HG03442 (cell line): ENCODE measurements around the gene IGSF11.
"Not testable (repeated sequence)": the region's sequence is repeated elsewhere in the genome, so short reads cannot be mapped to it uniquely, and the experiment has no call there.

Source experiments
- ATAC-seq: cut with Tn5 transposase; IDR thresholded peaks from one replicate; pipeline ENCODE4 v1.9.1; 2021; ENCODE audit warnings: mild to moderate bottlenecking, moderate library complexity; ENCODE audit not compliant: unreplicated experiment

The IGSF11 gene

DNA sequence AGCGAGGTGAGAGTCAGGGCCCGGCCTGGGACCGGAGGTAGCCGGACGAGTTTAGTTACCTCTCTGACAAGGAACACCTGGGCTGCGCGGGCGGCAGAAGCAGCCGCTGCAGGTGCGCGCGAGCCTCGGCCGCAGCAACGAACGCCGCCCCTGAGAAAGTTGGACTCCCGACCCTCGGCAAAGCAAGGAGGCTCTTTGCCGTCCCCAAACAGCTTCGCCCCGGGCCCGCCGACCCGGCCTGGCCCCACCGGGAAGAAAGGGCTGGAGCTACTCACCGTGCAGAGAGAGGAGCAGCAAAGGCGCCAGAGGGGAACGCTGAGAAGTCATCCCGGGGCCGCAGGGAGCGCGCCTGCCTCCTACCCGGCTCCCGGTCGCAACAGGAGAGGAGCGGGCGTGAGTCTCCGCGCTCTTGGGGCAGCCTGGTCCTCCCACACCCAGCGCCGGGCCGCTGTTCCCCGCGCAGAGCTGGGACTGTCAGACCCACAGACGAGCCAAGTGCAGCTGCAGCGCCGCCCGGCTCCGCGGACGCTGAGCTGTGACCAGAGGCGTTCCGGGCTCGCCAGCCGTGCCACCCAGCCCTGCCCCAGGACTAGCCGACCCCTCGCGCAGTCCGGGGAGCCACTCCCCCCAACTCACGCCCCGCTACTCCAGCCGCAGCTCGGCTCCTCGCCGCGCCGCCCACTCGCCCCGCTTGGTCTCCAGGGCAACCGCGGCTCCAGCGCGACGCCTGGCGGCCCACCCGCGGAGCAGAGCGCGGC, at the start of gene IGSF11:
TSS of gene IGSF11 (minus strand) at position 591 of the 758 bp plus-strand sequence. CDS start at position 327, 264 bp downstream.
- peak; percentile 96 for ATAC-seq

GRCh38 chr3:119080364-119080763, 45.7 kb upstream of the IGSF11 start:
- ATAC-seq, result no peak

DNA sequence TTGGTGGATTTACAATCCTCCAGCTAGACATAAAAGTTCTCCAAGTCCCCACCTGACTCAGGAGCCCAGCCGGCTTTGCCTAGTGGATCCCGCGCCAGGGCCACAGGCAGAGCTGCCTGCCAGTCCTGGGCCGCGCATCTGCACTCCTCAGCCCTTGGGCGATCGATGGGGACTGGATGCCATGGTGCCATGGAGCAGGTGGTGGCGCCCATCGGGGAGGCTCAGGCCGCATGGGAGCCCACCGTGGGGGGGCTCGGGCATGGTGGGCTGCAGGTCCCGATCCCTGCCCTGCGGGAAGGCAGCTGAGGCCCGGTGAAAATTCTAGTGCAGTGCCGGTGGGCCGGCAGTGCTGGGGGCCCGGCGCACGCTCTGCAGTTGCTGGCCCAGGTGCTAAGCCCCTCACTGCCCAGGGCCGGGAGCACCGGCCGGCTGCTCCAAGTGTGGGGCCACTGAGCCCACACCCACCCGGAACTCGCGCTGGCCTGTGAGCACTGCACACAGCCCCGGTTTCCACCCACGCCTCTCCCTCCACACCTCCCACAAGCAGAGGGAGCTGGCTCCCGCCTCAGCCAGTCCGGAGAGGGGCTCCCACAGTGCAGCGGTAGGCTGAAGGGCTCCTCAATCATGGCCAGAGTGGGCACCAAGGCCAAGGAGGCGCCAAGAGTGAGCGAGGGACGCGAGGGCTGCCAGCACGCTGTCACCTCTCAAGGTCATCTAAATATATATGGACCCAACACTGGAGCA, 38.8 kb upstream of the IGSF11 start:
- no peak for ATAC-seq

DNA sequence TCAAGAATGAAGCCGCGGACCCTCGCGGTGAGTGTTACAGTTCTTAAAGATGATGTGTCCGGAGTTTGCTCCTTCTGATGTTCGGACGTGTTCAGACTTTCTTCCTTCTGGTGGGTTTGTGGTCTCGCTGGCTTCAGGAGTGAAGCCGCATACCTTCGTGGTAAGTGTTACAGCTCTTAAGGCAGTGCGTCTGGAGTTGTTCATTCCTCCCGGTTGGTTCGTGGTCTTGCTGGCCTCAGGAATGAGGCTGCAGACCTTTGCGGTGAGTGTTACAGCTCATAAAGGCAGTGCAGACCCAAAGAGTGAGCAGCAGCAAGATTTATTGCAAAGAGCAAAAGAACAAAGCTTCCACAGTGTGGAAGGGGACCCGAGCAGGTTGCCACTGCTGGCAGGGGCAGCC, 37.8 kb upstream of the IGSF11 start:
- not testable (repeated sequence) for ATAC-seq

DNA sequence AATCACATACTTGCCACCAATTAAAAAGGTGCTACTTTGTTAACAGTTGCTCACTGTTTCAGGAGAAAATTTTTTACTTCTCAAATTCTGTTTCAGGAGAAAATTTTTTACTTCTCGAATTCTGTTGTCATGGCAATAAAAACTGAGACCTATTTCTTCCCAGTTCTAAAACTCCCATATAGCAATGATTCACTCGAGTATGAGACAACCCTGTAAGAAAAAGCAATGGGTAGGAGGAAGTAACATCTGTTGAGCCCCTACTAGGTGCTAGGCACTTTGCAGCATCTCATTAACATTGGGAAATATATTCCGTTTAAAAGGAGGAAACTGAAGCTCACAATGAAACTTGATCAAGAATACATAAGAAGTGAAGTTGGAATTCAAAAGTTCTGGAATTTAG, 35.1 kb upstream of the IGSF11 start:
- no peak for ATAC-seq

- no peak for ATAC-seq
Measured at GRCh38 chr3:119063471-119063870, 28.8 kb upstream of the IGSF11 start.

GRCh38 chr3:119062892-119063291, 28.2 kb upstream of the IGSF11 start:
- ATAC-seq, result no peak

- ATAC-seq, result no peak
Measured at GRCh38 chr3:119044593-119044992, 9.9 kb upstream of the IGSF11 start.

DNA sequence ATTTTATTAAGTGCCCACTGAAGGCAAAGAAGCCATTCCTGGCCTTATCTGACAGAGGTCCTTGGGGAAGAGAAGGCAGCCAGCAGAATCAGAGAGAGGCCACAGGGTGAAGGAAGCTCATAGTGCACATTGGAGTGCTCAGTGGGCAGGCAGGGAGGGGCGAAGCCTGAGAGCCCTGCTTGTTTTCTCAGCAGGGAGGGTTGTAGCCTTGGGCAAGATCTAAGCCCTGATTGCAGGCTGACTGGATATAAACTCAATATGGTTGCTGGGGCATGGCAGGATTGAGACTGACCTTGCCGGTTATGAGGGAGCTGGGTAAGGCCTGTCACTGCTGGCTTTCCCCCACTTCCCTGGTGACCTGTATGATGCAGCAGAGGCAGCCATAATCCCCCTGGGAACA, 7.5 kb upstream of the IGSF11 start:
- ATAC-seq, result no peak

DNA sequence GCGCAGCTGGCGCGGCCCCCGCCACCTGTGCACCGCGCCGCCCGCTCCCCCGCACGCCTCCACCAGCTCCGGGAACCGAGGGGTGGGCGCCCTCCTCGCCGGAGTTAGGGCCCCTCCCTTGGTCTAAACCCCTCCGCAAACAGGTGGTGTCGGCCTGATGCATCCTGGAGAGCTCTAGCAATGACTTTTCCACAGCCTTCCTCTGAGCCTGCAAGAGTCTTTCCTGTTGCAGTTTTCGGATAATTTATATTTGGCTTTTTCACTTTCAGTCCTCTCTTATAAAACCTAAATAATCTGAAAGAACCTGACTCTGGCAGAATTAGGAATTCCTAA, 334 bp upstream of the IGSF11 start:
- ATAC-seq, result no peak

DNA sequence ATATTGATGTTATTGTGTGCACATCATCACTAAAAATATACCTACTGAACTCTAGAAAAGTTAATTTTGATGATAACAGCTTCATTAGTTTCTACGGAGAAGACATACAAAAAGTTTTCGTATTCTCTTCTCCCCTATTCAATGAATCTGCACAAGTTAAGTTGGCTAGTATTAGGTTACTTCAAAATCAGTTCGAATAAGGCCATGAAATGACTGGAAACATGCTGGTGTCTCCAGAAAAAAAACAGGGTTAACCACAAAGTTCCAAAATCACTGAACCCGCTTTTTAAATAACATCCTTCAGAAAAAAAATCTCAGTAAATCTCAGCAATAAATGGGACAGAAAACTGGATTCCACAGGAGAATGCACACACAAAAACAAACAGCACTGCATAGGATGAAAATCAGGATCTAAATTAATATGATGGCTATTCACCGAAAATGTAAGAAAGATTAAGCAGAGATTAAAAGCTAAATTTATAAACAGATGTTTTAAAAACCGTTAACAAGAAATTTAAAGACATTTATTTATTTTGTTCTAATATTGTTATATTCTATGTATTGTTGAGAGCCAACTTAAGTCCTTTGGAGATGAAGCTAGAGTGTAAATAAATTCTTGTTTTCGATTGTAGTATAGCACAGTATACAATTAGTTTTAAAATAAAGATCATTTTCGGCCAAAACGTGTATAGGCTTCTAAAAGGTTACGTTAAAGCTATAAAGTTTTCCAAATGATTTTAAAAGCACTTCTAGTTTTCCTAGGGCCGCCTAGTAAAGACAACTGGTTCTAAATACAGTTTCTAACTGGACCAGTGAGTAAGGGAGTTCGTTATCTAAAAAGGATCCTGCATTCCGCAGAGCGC, 1.0 kb downstream of the IGSF11 start:
- no peak for ATAC-seq

GRCh38 chr3:119025171-119025795, 9.4 kb downstream of the IGSF11 start:
- ATAC-seq, result no peak

GRCh38 chr3:119019767-119020518, 14.7 kb downstream of the IGSF11 start:
- ATAC-seq, result no peak

DNA sequence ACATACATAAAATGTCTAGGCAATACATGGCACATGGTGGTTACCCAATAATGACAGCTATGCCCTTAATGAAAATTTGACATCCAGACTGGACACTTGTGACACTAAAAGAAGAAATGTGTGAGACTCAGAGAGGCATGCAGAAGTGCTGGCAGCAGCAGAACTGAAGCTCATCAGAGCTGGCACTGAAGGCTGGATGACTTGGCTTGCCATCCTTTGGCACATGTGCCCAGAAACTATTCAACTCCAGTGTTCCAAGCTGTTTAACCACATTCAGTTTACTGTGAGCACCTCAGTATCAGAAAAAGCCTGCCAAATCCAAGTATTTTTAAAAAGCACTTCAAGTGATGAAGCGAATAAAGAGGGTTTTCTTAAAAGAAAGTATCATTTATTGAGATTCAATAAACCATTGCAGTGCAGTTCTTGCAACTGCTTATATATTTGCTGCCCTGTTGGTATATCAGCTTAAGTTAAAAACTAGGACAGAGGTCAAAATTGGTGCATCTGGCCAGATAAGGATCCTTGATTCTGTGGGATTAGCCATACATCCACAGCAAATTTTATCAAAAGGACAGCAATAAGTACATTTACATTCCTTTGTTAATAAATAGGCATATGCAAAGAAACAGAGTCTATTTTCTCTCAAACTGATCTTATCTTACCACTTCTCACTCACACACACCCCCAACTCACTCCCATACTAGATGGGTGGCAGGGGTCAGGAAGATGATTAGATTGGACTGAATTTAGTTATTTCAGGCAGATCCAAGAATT, 15.8 kb downstream of the IGSF11 start:
- no peak for ATAC-seq

DNA sequence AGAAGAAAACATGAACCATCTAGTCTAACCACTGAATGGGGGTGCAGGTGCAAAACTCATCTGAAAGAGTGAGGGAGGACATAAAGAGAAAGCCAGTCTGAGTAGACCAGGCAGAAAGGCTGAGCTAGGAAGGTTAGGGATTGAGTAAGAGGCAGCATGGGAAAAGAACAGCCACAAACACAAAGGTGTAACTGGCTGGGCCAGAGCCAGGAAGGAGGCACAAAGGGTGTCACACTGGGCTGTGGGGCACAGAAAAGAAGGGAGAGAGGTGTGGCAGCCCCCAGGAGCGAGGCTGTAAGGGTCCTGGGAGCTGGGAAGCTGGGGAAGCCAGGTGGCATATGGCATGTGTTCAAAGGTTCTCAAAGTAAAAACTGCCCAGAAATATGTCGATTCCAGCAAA, 18.7 kb downstream of the IGSF11 start:
- ATAC-seq, result no peak

GRCh38 chr3:119013951-119014350, 20.7 kb downstream of the IGSF11 start:
- ATAC-seq, result no peak

GRCh38 chr3:119011528-119011927, 23.1 kb downstream of the IGSF11 start:
- no peak for ATAC-seq

DNA sequence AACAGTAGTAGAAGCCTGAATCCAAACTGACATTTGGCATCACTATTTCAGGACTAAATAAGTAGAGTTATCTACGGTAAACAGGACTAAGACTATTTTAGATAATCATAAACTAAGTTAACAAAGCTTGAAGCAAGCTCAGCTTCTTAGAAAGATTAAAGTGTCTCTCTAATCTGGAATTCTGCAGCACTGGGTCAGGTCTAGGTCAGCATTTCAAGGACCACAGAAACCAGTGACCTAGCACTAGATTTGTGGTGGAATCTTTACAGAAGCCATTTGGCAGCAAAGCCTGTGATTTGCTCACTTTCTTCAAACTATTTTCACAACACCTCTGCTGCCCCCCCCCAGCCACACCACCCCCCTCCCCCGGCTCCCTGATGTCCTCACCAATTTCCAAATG, 37.5 kb downstream of the IGSF11 start:
- ATAC-seq, result no peak

DNA sequence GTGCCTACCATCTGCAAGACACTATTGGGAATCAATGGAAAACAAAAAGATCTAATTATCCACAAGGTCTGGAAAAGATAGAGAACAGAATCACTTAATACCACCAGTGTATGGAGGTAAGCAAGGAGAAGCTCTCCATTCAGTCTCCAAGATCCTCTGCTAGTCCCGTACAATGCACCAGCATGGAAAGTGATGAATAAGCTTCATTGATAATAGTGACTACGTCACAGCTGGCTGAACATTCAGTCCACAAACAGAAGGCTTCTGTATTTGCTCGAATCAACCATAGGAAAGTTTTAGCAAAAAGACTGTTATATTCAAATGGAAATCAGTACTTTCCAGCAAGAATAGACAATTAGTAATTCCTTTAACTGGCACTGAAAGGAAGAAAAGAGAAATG, 42.9 kb downstream of the IGSF11 start:
- ATAC-seq, result no peak
